SKM-1 treated with dmso at 0.1 percent for 144 hours (cell line): ENCODE measurements around the gene HUNK.
"Not testable (repeated sequence)": the region's sequence is repeated elsewhere in the genome, so short reads cannot be mapped to it uniquely, and the experiment has no call there.

Experiments
- DNase-seq: peaks from one replicate; lab custom pipeline; 2025; ENCODE audit not compliant: unreplicated experiment; lab: John Stamatoyannopoulos, UW

HUNK gene

DNA sequence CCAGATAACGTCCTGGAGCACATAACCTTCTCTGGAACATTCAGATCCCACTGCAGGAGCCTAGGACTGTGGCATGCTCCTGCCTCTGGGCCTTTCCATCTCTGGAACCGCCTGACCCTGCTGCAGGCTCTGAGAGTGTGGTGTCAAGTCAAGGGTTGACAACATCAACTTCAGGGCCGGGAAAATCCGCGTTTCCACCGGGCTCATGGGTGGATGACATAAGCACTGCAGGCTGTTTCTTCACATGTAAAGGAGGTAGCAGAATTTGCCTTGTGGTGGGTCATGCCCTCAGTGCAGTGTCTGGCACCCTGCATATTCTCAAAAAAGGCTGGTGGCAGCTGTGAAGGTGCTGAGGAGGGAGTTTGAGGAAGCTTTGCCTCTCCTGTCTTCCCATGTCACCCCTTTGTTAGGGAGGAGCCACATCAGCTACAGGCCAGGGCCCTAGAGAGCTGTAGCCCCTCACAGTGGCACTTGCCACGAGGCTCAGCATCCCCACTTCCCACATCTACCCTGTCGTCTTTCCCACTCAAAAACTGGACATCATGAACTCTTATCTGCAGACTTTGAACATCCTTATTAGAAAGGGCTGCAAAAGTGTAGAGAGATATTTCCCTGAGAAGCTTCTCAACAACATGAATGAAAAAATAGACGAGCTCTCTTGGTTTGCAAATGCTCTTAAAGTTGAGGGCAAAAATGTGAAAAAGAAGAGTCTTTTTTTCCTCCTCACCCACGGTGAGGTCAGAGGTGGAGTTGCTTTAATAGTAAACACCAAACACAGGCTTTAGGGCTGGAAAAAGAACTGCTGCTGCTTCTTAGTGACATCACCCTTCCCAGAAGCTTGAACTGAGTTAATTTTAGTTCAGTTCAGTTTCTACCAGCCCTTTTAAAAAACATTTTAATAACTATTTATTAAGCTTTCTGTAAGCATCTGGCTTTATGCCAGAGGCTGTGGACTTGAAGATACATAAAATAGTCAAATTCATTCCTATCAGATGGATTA lies 121.3 kb downstream of the HUNK start:
- no peak for DNase-seq

DNA sequence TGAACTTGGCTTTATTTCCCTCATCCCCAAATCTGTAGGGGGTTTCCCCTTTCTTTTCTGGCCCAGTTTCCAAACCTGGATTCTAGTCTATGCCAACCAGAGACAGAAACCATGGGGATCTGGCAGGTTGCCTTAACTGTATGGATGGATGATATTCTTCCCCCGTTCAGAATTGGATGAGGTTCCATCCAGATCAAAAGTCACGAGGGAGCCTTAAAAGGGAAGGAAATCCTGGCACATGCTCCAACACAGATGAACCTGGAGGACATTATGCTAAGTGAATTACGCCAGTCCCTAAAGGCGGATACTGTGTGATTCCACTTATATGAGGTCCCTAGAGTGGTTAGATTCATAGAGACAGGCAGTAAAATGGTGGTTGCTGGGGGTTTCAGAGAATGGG lies 124.4 kb downstream of the HUNK start:
- no peak for DNase-seq

DNA sequence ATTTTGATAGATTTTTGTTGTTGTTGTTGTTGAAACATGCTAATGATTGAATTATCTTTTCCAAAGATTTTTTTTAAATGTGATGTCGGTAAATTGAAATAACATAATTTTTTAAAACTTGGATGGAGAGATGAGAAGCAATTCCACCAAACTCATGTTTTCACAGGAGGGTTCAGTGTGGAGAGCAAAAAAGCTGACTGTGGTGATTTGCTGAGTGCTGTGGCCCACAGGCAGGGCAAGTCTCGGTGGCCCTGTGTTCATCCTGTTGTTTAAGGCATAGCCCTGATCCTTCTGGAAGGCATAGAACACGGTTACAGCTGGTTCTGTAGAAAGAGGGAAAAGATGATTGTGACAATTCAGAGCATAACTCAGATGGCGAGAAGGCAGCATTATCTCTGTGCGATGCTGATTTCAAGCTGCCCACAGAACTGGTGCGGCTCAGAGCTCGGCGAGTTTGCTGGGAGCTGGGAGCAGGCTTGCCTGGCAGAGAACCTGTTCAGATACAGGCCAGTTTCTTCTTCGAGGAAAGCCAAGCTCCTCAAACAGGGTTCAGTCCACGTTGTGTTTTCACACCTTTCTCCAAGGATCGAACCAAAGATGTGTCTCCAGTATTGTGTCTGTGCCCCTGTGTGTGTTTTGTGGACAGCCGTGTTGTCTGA lies 127.1 kb downstream of the HUNK start:
- DNase-seq, result no peak

DNA sequence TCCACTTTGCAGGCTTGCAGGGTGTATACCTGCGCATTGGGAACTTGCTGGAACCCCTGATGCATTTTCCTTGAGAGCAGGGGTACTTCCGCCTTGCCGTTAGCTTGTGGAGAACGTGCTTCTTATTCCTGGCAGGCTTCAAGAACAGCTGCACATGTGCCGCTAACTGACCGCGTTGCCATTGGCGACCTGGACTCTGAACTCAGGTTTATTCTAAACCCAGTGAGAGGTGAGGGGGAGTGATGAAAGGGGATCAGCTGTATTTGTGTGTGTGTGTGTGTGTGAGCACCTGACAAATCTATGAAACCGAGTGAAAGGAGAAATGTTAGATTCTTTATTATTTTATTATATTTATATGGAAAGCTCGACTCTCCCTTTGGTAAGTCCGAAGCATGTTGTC lies 128.6 kb downstream of the HUNK start:
- no peak for DNase-seq

DNA sequence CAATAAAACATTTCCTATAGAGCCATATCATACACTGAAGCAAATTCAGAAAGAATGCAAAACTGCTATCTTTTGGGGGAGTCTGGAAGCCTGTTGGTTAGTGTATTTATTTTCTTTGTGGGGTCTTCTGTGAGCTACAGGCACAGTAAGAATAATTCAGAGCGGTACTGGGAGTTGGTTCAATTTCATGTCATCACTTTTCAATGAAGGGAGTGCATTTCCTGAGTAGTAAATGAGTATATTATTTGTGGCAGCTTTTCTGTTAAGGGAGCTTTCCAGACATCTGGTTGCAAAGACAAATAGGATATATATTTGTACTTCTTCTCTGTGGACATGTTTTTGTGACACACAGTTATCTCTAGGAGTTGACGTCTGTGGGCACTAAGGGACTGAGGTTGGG lies 130.6 kb downstream of the HUNK start:
- DNase-seq, result no peak

DNA sequence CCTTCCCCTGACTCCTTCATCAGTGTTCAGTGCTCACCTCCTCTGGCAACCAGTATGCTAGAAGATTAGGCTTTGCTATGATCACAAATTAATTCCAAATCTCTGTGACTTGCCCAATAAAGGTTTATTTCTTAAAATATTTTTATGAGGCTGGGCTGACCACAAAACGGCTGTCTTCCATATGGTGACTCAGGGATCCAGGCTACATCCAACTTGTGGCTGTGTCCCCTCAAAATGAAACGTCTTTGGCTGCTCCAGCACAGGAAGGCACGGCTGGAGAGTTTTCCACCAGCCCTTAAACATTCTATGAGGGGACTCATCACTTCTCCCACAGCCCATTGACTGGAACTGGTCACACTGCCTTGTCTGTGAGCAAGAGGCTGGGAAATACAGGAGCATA lies 131.5 kb downstream of the HUNK start:
- DNase-seq, result no peak

DNA sequence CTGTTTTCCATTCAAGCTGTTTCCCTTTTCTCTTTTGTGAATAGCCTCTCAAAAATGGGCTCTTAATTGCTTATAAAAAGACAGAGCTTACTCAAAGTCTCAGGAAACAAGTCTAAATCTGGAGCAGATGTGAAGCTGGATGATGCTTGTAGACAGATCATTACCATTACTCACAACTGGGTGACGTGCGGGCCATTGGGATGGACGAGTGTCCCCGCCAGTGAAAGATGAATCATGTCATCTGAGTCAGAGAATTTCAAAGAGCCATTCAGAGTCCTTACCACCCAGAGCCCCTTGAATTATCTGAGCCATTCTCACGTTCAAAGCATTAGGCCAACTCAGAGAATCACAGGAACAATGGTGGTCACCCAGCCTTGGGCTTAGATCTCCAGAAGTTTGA lies 134.6 kb downstream of the HUNK start:
- DNase-seq, result no peak

DNA sequence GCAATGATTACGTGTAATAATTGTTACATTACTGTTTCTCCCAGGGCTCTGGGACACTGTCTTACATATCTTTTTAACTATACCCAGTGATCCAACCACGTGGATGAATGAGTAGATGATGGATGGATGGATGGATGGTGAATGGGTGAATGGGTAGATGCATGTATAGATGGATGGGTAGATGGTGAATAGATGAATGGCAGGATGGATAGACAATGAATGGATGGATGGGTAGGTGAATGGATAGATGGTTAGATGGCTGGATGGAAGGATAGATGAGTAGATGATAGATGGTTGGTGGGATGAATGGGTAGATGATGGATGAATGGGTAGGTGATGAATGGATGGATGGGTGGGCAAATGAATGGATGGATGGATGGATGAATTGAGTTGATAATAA lies 135.9 kb downstream of the HUNK start:
- no peak for DNase-seq

DNA sequence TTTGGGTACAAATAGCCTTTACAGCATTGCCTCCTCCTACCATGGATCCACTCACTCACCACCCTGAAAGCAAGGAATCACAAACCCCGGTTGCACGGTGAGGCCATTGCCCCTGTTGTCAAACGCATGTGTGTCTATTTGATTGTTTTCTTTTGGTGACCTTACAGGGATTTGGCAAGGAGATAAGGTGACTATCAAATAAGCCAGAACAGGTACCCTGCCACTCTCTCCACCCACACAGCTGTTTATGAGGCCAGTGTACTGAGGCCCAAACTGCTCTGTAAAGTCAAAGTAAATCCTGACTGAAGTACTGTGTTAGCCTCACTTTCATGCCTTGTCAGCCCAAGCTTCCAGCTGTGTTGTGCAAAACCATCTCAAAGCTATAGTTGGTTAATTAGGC lies 136.4 kb downstream of the HUNK start:
- DNase-seq, result no peak

DNA sequence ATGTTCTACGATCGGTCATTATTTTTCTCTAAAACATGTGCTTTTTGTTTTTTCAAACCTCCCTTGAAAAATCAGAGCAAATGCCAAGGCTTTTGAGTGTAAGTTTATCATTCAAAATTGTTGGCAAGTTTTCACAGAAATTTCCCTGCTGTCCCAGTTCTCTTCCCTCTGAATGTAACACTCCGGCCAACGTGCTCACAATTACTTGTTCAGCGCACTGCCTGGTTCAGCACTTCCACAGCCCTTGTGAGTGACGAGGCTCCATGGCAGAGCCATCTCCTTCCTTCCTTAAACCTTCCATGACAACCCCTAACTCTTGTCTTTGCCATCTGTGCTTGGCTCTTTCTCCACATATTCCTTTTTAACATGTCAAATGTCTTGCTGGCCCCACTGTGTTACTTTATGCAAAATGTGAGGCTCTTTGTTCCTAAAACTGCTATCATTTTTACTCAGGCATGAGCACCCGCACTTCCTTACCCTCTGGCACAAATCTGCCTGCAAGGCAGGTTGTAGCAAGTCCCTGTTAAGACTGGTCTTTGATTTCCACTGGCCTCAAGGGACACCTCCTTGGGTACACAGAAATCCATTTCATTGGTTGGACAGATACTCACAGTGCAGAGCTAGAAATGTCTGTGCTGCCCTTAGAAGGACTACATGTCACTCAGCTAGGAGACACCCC lies 142.8 kb downstream of the HUNK start:
- DNase-seq, result no peak

DNA sequence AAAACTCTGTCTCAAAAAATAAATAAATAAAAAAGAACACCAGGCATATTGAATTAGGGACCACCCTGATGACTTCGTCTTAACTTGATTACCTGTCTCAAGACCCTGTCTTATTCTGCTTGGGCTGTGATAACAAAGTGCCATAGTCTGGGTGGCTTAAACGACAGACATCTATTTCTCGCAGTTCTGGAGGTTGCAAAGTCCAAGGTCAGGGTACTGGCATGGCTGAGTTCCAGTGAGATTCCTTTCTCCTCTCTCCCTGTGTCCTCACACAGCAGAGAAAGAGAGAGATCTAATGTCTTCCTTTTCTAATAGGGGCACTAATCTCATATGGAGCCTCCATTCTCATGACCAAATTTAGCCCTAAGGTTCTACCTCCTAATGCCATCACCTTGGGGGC lies 145.6 kb downstream of the HUNK start:
- DNase-seq, result no peak

DNA sequence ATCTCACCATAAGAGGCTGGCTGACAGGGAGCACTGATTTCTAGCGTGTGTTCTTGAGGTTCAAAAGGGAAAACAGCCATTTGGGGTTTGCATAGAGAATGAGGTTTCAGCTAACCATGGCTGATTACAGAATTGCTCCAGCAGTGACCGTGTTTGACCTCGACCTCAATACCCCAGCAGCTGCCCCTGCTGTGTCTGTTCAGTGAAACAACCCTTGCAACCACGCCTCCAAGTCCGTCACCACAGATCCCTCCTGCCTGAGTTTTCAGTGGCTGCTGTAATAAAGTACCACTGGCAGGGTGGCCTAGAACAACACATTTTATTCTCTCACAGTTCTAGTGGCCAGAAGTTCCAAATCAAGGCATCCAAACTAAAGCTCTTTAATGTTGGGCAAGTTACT lies 147.7 kb downstream of the HUNK start:
- no peak for DNase-seq

DNA sequence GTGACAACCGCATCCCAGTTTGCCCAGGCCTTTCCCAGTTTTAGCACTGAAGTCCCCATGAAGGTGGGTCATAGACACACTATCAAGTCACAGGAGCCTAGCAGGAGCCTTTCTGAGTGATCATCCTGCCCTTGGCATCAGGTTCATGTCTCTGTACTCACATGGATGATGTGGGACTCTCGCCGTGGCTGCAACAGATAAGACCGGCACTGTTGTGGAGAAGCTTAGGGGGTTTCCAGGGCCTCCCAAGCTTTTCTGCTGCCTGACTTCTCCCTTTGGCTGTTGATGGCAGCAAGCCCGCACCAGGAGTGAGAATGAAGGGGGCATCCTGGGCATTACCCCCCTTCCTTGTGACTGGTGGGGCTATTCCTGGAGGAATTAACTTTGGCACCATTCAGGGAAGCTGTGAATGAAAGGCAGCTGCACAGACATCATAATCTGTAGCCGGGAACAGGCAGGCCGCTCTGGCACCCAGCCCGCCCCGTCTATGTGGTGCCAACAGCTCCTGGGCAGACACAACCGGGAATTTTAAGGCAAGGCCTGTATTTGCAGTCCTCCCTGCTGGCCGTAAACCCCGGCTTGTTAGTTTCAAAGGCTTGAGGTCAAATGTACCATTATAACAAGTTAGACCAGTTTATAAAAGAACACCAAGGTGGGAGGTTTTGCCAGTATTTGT lies 148.6 kb downstream of the HUNK start:
- no peak for DNase-seq

DNA sequence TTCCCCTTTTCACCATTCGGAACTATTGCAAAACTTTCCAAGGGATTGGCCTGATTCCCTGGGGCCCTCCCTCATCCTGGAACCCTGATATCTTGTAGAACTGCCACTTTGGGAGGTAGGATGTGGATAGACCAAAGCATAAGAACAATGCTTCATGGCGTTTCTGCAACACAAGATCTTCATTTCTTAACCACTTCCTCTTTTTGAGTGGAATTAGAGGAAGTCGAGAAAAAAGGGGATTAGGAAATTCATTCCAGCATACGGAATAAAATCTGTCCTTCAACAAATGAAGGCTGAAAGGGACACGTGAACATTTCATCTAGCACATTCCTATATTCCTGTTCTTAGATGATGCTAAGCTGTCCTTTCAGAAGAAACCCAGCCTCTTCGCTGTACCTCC lies 149.3 kb downstream of the HUNK start:
- peak; percentile 91 for DNase-seq

DNA sequence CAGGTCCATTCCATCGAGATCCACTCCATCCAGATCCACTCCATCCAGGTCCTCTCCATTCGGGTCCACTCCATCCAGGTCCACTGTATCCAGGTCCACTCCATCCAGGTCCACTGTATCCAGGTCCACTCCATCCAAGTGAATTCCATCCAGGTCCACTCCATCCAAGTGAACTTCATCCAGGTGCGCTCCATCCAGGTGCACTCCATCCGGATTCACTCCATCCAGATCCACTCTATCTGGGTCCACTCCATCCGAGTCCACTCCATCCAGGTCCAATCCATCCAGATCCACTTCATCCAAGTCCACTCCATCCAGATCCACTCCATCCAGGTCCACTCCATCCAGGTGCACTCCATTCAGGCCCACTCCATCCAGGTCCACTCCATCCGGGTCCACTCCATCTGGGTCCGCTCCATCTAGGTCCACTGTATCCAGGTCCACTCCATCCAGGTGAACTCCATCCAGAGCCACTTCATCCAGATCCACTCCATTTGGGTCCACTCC lies 157.4 kb downstream of the HUNK start:
- DNase-seq, result no peak

DNA sequence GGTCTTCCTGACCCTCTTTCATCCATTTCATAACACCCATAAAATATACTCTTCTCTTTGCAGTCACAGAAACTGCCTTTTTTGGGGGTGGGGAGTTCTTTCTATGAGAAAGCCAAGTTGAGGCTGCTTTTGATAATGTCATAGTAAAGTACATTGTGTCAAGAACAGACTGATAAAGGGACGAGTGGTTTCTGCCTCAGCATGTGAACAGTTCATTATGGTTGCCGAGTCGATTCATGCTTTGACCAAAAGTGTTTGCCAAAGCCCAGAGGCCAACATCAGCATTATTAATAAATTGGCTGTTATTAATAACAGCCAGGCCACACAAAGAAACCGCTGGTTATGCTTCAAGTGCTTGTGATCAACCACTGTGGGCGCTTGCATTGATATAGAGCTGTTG lies 162.0 kb downstream of the HUNK start:
- DNase-seq, result no peak

DNA sequence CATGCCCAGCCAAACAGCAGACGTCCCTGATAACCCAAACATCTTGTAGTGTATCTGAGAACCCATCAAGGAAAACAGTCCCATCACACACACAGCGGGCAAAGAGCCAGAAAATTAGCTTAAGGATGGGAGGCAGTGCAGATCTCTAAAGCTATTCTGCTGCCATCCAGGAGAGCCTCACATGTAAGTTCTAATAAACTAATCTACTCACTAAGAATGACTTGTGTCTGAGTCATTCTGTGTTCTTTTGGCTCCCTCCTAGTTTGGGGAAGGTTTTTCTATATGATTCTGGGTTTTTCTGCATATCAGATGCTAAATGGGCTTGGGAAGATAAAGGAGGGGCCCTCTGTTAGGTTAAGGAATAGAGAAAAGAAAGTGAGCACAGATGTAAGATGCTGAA lies 162.8 kb downstream of the HUNK start:
- DNase-seq, result no peak

DNA sequence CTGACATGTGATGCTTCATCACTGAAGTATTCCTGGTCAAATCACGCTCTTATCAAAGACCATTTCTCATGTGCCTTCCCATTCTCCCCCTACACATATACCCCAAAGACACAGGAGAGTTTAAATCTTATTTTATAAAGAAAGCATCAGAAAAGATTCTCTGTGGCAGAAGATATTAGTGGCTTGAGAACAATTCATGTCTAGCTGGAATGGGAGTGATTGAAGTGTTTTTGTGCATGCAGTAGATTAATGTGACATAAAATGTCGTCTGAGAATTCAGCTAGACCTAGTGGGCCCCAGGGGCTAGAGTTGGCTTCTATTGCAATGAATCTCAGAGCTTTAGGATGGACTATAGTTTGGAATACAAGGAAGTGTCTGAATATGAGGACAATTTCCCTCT lies 163.9 kb downstream of the HUNK start:
- DNase-seq, result no peak

DNA sequence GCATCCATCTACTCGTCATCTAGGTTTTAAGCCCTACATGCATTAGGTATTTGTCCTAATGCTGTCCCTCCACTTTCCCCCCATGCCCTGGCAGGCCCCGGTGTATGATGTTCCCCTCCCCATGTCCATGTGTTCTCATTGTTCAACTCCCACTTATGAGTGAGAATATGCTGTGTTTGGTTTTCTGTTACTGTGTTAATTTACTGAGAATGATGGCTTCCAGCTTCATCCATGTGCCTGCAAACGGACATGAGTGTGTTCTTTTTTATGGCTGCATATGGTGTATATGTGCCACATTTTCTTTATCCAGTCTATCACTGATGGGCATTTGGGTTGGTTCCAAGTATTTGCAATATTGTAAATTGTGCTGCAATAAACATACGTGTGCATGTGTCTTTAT lies 165.9 kb downstream of the HUNK start:
- not testable (repeated sequence) for DNase-seq

DNA sequence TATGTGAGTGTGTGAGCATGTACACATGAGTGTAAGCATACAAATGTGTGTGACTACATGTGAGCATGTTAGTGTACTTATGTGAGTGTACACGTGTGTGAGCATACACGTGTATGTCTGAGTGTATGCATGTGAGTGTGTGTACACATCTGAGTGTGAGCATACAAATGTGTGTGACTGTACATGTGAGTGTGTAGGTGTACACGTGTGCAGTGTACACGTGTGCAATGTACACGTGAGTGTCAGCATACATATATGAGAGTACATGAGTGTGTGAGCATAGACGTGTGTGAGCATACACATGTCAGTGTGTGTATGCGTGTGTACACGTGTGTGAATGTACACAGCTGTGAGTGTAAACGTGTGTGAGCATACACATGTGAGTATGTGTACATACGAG lies 170.6 kb downstream of the HUNK start:
- DNase-seq, result no peak
